Measurements from ENCODE around the gene PRDM9. TPM values are rescaled to one million over a fixed set of nuclear protein-coding genes. Genes with fewer than 3 reads are reported as not detected.
A peak's percentile ranks its signal among the peaks of the same experiment; 100 is the strongest.

Gene PRDM9
- total RNA-seq, 1 donor from 2014 or later: not detected

DNA sequence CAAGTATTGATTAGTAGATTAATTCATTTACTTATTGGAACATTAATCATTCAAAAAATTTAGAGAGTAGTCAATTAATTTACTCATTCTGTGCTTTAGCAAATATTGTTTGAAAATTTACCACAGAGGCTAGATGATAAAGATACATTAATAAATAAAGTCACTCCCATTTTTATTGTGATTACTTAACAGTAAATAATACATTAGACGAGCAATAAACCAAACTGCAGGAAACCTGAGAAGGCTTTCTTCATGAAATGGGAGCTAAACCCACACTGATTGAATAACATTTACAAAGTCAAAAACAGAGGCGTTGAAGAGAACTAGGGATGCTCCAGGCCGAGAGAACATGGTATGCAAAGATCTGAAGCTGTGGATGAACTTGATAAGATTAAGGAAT lies 38.8 kb upstream of the PRDM9 start:
- no peaks in the 10 kb centered on the region for H3K27me3 Mint-ChIP-seq (ENCODE audit: low read depth)
- H3K27ac Mint-ChIP-seq (ENCODE audit: unreplicated experiment): no peak overlapping the region
- DNase-seq (ENCODE audit: low read depth, low spot score): no peak
- peaks cover 8% of the 10 kb centered on the region for H3K9me3 Mint-ChIP-seq
- no peaks in the 10 kb centered on the region for H3K36me3 Mint-ChIP-seq (ENCODE audit: low read depth)
- TF ChIP-seq, protein P1, sequence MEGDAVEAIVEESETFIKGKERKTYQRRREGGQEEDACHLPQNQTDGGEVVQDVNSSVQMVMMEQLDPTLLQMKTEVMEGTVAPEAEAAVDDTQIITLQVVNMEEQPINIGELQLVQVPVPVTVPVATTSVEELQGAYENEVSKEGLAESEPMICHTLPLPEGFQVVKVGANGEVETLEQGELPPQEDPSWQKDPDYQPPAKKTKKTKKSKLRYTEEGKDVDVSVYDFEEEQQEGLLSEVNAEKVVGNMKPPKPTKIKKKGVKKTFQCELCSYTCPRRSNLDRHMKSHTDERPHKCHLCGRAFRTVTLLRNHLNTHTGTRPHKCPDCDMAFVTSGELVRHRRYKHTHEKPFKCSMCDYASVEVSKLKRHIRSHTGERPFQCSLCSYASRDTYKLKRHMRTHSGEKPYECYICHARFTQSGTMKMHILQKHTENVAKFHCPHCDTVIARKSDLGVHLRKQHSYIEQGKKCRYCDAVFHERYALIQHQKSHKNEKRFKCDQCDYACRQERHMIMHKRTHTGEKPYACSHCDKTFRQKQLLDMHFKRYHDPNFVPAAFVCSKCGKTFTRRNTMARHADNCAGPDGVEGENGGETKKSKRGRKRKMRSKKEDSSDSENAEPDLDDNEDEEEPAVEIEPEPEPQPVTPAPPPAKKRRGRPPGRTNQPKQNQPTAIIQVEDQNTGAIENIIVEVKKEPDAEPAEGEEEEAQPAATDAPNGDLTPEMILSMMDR (conservative IDR thresholded peaks at IDR 0.05): no peak
- H3K4me3 Mint-ChIP-seq: no peak overlapping the region
- no peaks in the 10 kb centered on the region for H3K4me1 Mint-ChIP-seq

DNA sequence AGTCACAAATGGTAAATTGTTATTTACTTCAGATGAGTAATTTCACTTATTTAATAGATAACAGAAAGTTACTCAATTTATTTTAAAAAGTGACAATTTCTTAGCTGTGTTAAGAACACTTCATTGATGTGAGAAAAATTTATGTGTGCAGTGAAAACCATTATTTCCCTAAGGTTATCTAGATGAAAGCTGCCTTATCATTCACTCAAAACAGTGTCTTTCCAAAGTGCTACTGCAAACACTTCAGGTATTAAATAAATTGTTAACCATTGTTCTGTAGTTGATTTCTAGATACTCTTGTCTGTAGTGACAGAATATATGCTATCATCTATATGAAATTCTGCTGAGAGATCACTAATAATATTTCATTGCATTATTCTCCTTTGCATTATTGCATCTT lies 33.5 kb upstream of the PRDM9 start:
- TF ChIP-seq, protein P1 (conservative IDR thresholded peaks at IDR 0.05): no peak
- Mint-ChIP-seq H3K9me3 (peaks cover 2% of the 10 kb centered on the region), H3K27me3 (ENCODE audit: low read depth) (no peaks in the 10 kb centered on the region), H3K27ac (ENCODE audit: unreplicated experiment) (no peak overlapping the region), H3K4me1 (no peaks in the 10 kb centered on the region), H3K4me3 (no peak overlapping the region), H3K36me3 (ENCODE audit: low read depth) (no peaks in the 10 kb centered on the region)
- no peak for DNase-seq (ENCODE audit: low read depth, low spot score)

DNA sequence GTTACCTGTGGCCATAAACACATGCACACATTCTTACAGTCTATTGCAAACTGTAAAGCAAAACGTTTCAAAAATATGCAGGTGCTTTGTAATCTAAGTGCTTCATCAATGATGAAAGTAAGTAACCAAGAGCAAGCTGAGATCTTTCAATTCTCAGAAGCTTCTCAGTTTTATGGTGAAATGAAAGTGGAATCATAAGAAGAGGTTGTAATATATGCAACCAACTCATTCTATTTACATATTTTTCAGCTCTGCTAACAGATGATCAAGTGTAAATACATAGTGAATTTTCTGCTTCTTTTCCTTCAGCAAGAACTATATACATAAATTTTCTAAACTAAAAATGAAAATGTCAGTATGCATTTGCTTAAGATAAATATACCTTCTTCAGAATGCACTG lies 33.1 kb upstream of the PRDM9 start:
- TF ChIP-seq, protein P1 (conservative IDR thresholded peaks at IDR 0.05): no peak
- H3K4me1 Mint-ChIP-seq: no peaks in the 10 kb centered on the region

DNA sequence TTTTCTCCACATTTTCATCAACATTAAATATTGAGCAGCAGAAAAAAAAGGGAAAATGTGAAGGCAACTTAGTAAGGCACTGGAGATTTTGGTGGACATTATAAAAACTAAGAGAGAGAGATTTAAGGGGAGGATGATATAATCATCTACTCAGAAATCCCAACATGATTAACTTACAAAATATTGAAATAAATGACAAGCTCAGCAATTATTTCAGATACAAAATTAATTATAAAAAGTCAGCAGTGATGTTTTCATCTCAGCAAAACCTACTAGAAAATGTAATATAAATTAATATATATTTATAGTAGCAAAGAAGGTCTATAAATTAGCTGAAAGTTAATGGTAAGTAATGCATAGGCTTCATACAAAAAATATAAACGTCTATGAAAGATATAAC lies 30.8 kb upstream of the PRDM9 start:
- no peak overlapping the region for H3K27ac Mint-ChIP-seq (ENCODE audit: unreplicated experiment)
- no peaks in the 10 kb centered on the region for H3K27me3 Mint-ChIP-seq (ENCODE audit: low read depth)
- TF ChIP-seq, protein P1 (conservative IDR thresholded peaks at IDR 0.05): no peak
- no peaks in the 10 kb centered on the region for H3K36me3 Mint-ChIP-seq (ENCODE audit: low read depth)
- no peaks in the 10 kb centered on the region for H3K4me1 Mint-ChIP-seq
- H3K9me3 Mint-ChIP-seq: peaks cover 6% of the 10 kb centered on the region
- no peak for DNase-seq (ENCODE audit: low read depth, low spot score)
- H3K4me3 Mint-ChIP-seq: no peak overlapping the region

More for the DNA sequence above, 33.1 kb upstream of the PRDM9 start:
- Mint-ChIP-seq H3K36me3 (ENCODE audit: low read depth) (no peaks in the 10 kb centered on the region), H3K27me3 (ENCODE audit: low read depth) (no peaks in the 10 kb centered on the region), H3K9me3 (peaks cover 4% of the 10 kb centered on the region), H3K4me3 (no peak overlapping the region), H3K27ac (ENCODE audit: unreplicated experiment) (no peak overlapping the region)
- no peak for DNase-seq (ENCODE audit: low read depth, low spot score)

DNA sequence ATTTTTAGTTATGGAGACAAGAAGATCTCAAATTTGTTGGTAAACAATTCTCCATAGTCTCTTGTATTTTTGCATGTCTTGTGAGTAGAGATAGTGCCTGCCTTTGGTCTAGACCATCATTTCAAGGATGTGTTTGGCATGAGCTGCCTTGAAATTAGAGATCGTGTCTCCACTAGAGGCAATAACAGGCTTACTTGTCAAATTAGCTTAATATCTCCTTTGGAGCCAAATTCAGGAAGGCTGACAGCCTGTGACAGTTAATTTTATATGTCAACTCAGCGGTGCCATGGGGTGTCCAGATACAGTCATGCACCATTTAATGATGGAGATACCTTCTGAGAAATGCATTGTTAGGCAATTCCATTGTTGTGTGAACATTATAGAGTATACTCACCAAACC lies 24.8 kb upstream of the PRDM9 start:
- DNase-seq (ENCODE audit: low read depth, low spot score): no peak
- H3K27me3 Mint-ChIP-seq (ENCODE audit: low read depth): no peaks in the 10 kb centered on the region
- no peak overlapping the region for H3K4me3 Mint-ChIP-seq
- H3K4me1 Mint-ChIP-seq: no peaks in the 10 kb centered on the region
- no peak overlapping the region for H3K27ac Mint-ChIP-seq (ENCODE audit: unreplicated experiment)
- H3K36me3 Mint-ChIP-seq (ENCODE audit: low read depth): peaks cover 4% of the 10 kb centered on the region
- TF ChIP-seq, protein P1 (conservative IDR thresholded peaks at IDR 0.05): no peak
- H3K9me3 Mint-ChIP-seq: peaks cover 17% of the 10 kb centered on the region

DNA sequence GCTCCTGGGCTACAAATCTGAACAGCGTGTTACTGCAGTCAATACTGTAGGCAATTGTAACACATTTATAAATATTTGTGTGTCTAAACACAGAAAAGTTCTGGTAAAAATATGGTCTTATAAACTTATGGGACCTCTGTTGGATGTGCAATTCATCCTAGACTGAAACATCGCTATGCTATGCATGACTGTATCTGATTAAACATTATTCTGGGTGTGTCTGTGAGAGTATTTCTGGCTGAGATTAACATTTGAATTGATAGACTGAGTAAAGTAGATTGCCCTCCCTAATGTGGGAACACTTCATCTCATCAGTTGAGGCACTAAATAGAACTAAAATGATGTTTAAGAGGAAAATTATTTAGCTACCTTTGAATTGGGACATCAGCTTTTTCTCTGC lies 24.3 kb upstream of the PRDM9 start:
- Mint-ChIP-seq H3K4me1 (no peaks in the 10 kb centered on the region), H3K36me3 (ENCODE audit: low read depth) (peaks cover 4% of the 10 kb centered on the region), H3K27me3 (ENCODE audit: low read depth) (no peaks in the 10 kb centered on the region), H3K27ac (ENCODE audit: unreplicated experiment) (peak overlapping the region; percentile 2), H3K4me3 (no peak overlapping the region), H3K9me3 (peaks cover 20% of the 10 kb centered on the region)
- no peak for DNase-seq (ENCODE audit: low read depth, low spot score)
- TF ChIP-seq, protein P1 (conservative IDR thresholded peaks at IDR 0.05): no peak

Data from neural crest cell (in vitro differentiated cells).